Right lobe of liver (tissue), 6 donors: ENCODE data around the gene MAST4. TPM values are rescaled to one million over a fixed set of nuclear protein-coding genes. Genes with fewer than 3 reads are reported as not detected.

Experiments used
- ATAC-seq, 4 donors: fragments of 200-7000 bp; cut with Tn5 transposase; one replicate each; pipeline ENCODE4 v1.9.1; 2020; ENCODE audit warnings: mild to moderate bottlenecking in 4 of 4, moderate library complexity in 4 of 4
- DNase-seq, 3 donors: peaks; one replicate each; pipeline ENCODE4 v3.0.0-alpha.2; 2020
- H3K27ac ChIP-seq, 3 donors: fragments of 200-600 bp; one replicate each; pipeline ENCODE4 v1.8.0; 2022
- H3K27me3 ChIP-seq, 2 donors: fragments of 200-600 bp; one replicate each; pipeline ENCODE4 v1.8.0; 2022
- H3K36me3 ChIP-seq, 4 donors: fragments of 200-600 bp; sonication (generic) in 1 of 4; one replicate each; pipeline versions ENCODE4 v1.5.1 to v1.8.0; 2017 to 2022; ENCODE audit warnings: control low read depth in 1 of 4
- H3K4me1 ChIP-seq, 4 donors: fragments of 200-600 bp; sonication (generic) in 1 of 4; one replicate each; pipeline versions ENCODE4 v1.5.1 to v1.8.0; 2017 to 2022; ENCODE audit warnings: control low read depth in 1 of 4
- H3K4me3 ChIP-seq, 3 donors: fragments of 200-600 bp; one replicate each; pipeline ENCODE4 v1.8.0; 2022
- H3K9me3 ChIP-seq, 4 donors: fragments of 200-600 bp; sonication (generic) in 1 of 4; one replicate each; pipeline versions ENCODE4 v1.5.1 to v1.8.0; 2017 to 2022; ENCODE audit warnings: control low read depth in 1 of 4
- CTCF ChIP-seq, 4 donors: fragments of 200-600 bp in 3 of 4; fragments of 450-650 bp in 1 of 4; IDR thresholded peaks; one replicate each; pipeline versions ENCODE4 v1.5.1 to v1.8.0; 2016 to 2022; ENCODE audit warnings: antibody characterized with exemption in 4 of 4, mild to moderate bottlenecking in 2 of 4
- POLR2A ChIP-seq: fragments of 450-650 bp; IDR thresholded peaks from one replicate; pipeline ENCODE4 v1.6.1; 2017; ENCODE audit warnings: antibody characterized with exemption, mild to moderate bottlenecking
- WGBS: methylation state at CpG from one replicate; pipeline ENCODE4 v1.1.6; 2018; ENCODE audit warnings: low coverage, low lambda C conversion rate; ENCODE audit not compliant: insufficient coverage; ENCODE audit errors: missing lambda C conversion rate; 5-methylcytosine and 5-hydroxymethylcytosine counted together
- intact Hi-C, 2 donors: fragments of 100-400 bp; cut with DNase I; formaldehyde crosslinking; loops; one replicate each; pipeline versions ENCODE4 v1.11.2 to v1.14.1; 2022
- total RNA-seq, 6 experiments: library from RNA; depleted of rRNA in 2 of 6; stranded (reverse); fragments of >200 nt in 2 of 6; fragmentation: NEBNext Ultra II Directional in 3 of 6; extraction: Animal tissue kit (Norgen Biotek cat#: 25700) in 3 of 6; gene quantifications; one replicate each; pipeline versions ENCODE4 v1.1.0 to v1.2.4, GENCODE V29; 2016 to 2023
- donor health status: DM: no; HTN: yes; CAD: no.
- donor health status: DM: no; HTN: no; CAD: no.
- donor health status: DM: no; HTN: no; CAD: no.
- donor health status: DM: no; HTN: yes; CAD: no.
- donor health status: DM: no; HTN: yes; CAD: no.

Gene MAST4
- total RNA-seq, 6 experiments from 2014 or later: 9.4 to 23.5 (median 13.9) TPM

GRCh38 chr5:66807743-66808142 lies 211.6 kb downstream of the MAST4 start:
- no peak for DNase-seq
- intact Hi-C loops: no loop called here
- no peak for TF ChIP-seq POLR2A
- TF ChIP-seq CTCF (IDR thresholded peaks at IDR 0.05): peak; percentile 19 to 42 (median 38)
- H3K27ac ChIP-seq: no peak overlapping the region
- no peak overlapping the region for H3K4me3 ChIP-seq
- no peaks in the 10 kb centered on the region for H3K9me3 ChIP-seq
- no peaks in the 10 kb centered on the region for H3K36me3 ChIP-seq
- H3K27me3 ChIP-seq: no peaks in the 10 kb centered on the region
- ATAC-seq: peak; percentile 67 to 87 (median 80)
- WGBS: 69% methylated on average over 5 of the region's 5 CpGs
- no peaks in the 10 kb centered on the region for H3K4me1 ChIP-seq

GRCh38 chr5:66808663-66809062 lies 212.5 kb downstream of the MAST4 start:
- intact Hi-C loops: no loop called here
- no peaks in the 10 kb centered on the region for H3K27me3 ChIP-seq
- TF ChIP-seq CTCF (IDR thresholded peaks at IDR 0.05) (no peak), POLR2A (no peak)

GRCh38 chr5:66810151-66810550 lies 214.0 kb downstream of the MAST4 start:
- TF ChIP-seq POLR2A: no peak
- no peak for TF ChIP-seq CTCF (IDR thresholded peaks at IDR 0.05)
- Histone ChIP-seq H3K27me3 (no peaks in the 10 kb centered on the region), H3K4me3 (no peak overlapping the region), H3K27ac (no peak overlapping the region), H3K4me1 (no peaks in the 10 kb centered on the region), H3K9me3 (no peaks in the 10 kb centered on the region), H3K36me3 (no peaks in the 10 kb centered on the region)
- DNase-seq (no peak), ATAC-seq (no peak)
- 60% methylated on average over 2 of the region's 6 CpGs for WGBS
- intact Hi-C loops: no loop called here

More at GRCh38 chr5:66808663-66809062, 212.5 kb downstream of the MAST4 start:
- ATAC-seq: no peak
- Histone ChIP-seq H3K4me1 (no peaks in the 10 kb centered on the region), H3K27ac (no peak overlapping the region), H3K36me3 (no peaks in the 10 kb centered on the region), H3K9me3 (no peaks in the 10 kb centered on the region), H3K4me3 (no peak overlapping the region)
- WGBS: 63% methylated on average over 6 of the region's 6 CpGs
- no peak for DNase-seq

DNA sequence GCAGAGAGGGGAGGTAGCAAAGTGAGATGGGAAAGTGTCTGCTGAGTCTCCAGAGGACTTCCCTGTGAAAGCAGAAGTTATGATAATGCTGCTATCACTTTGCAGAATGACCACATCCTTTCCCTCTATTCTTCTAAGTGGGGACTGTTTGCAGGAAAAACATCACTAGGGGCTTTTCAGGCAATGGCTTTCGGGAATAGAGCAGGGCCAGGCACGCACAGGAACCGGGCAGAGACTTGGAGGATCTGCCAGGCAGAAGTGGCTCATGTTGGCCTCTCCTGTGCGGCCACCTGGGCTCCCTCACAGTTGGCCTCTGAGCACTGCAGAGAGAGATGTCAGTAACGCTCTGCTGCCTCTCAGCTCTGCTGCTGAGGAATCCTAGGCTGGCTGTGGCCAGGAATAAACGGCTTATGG lies 214.7 kb downstream of the MAST4 start:
- DNase-seq (no peak), ATAC-seq (no peak)
- H3K36me3 ChIP-seq: no peaks in the 10 kb centered on the region
- no peaks in the 10 kb centered on the region for H3K27me3 ChIP-seq
- H3K4me3 ChIP-seq: no peak overlapping the region
- H3K27ac ChIP-seq: no peak overlapping the region
- TF ChIP-seq POLR2A (no peak), CTCF (IDR thresholded peaks at IDR 0.05) (no peak)
- 55% methylated on average over 5 of the region's 6 CpGs for WGBS
- H3K9me3 ChIP-seq: no peaks in the 10 kb centered on the region
- no peaks in the 10 kb centered on the region for H3K4me1 ChIP-seq
- intact Hi-C loops: no loop called here

- intact Hi-C loops: no loop called here
- Histone ChIP-seq H3K27me3 (no peaks in the 10 kb centered on the region), H3K36me3 (no peaks in the 10 kb centered on the region), H3K4me1 (no peaks in the 10 kb centered on the region), H3K27ac (no peak overlapping the region), H3K4me3 (no peak overlapping the region), H3K9me3 (no peaks in the 10 kb centered on the region)
- ATAC-seq (no peak), DNase-seq (no peak)
- TF ChIP-seq CTCF (IDR thresholded peaks at IDR 0.05): no peak
- no peak for TF ChIP-seq POLR2A
- whole genome bisulfite sequencing: 82% methylated on average over 8 of the region's 8 CpGs
Observed at GRCh38 chr5:66812291-66812690, 216.1 kb downstream of the MAST4 start.
